Measurements from ENCODE around the gene AFF3.
"Not testable (repeated sequence)": the region's sequence is repeated elsewhere in the genome, so short reads cannot be mapped to it uniquely, and the experiment has no call there.

Gene AFF3

DNA sequence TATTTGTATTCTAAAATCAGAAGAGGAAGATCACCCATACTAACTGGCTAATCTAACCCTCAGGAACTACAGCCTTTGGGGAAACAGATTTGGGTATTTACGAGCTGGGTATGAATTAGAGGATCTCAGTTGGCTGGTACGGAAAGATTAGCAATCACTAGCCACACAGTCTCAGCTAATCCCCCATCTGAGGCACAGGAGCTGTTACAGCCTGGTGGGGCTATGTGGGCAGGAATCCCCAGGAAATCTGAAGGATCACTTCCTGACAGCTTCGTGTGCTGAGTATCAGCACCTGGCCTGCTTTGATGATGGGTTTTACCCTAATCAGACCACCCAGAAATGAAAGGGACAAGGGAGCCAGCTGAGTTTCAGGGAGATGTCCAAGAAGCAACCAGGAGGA is 206.3 kb downstream of the AFF3 start:
- in situ Hi-C loops (cut with HindIII; ENCODE audit: low sequenced_read_pairs), result no loop called here

DNA sequence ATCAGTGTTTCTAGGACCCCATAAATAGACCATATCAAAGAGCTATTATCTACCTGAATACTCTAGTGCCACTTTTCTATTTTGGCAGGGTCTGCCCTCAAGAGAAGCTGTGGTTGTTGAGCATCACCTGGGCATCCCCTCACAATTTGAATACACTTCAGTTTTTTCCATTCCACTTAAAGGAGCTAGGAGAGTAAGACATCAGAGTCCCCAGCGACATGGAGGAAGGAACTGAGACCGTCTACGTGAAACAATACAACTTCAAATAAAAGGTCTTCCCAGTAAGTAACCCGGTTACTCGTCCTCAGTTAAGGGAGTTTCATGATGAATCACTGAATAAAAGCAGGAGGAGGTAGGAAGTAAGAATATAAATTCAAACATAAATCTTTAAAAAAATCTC is 206.7 kb downstream of the AFF3 start:
- in situ Hi-C loops (cut with HindIII; ENCODE audit: low sequenced_read_pairs), result no loop called here

DNA sequence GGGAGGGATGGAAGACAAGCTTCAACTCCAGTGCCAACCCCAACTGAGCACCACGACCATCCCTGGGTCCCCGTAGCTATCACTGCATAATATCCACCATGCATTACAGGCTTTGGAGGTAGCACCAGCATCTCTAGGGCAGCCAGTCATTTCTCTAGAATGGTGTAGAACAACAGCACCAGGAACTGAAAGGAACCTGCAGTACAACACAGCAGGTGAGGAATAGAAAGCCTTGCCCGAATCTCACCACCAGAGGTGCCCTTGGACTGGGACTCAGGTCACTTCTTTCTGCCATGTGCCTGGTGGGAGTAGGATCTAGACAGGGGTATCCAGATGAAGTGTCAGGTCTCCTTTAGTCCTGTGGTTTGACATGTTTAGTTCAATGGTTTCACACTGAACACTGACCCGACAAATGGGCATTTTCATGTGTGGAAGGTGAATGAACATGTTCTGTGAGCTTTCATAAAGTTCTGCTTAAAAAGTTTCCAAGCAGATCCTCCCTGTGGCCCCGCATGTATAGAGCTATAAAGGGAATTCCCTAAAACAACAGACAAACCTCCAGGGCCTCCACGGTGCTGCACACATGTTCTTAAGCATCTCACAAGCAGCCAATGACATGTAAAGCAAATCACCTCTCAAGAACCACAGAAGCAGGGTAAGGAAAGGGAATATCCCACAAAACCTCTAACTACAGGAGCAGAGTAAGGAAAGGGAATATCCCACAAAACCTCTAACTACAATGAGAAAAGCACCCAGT is 208.3 kb downstream of the AFF3 start:
- in situ Hi-C loops (cut with HindIII; ENCODE audit: low sequenced_read_pairs), result no loop called here

DNA sequence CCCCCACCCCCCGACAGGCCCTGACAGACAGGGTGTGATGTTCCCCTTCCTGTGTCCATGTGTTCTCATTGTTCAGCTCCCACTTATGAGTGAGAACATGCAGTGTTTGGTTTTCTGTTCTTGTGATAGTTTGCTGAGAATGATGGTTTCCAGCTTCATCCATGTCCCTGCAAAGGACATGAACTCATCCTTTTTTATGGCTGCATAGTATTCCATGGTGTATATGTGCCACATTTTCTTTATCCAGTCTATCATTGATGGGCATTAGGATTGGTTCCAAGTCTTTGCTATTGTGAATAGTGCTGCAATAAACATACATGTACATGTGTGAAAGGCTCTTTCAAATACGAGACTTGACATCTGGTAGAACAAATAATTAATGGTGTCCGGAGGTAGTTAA is 208.9 kb downstream of the AFF3 start:
- in situ Hi-C loops (cut with HindIII; ENCODE audit: low sequenced_read_pairs), result not testable (repeated sequence)

DNA sequence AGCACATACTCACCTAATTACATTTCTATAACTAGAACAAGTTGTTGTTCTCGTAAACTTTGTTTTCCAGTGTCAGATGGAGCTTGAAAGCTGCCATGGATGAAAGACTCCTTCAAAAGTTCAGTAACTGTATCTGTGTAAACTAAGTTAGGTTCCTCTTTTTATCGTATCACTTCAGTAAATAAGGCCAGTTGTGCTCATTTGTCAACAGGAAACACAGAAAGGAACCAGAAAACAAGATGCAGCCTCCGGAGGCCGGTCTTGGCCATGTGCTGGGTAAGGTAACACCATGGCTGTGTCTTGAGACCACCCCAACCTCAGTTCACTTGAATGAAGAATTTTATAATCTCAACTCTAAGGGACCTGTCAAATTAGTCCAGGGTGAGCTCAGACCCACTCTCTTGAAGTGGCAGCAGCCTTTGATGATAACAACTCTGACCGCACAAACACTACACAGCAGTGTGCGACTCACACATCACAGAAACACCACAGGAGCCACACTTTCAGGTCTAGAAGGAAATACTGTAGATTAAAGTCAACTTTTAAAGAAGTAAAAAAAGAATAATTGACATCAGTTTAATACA is 213.8 kb downstream of the AFF3 start:
- in situ Hi-C loops (cut with HindIII; ENCODE audit: low sequenced_read_pairs), result no loop called here

DNA sequence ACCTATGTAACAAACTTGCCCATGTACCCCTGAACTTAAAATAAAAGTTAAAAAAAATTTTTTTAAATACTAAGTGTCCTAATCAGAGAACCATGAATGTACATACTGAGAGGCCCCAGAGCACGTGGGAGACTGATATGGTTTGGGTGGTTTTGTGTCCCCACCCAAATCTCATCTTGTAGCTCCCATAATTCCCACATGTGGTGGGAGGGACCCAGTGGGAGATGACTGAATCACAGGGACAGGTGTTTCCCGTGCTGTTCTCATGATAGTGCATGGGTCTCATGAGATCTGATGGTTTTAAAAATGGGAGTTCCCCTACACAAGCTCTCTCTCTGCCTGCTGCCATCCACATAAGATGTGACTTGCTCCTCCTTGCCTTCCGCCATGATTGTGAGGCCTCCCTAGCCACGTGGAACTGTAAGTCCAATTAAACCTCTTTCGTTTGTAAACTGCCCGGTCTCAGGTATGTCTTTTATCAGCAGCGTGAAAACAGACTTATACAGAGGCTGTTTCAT is 214.6 kb downstream of the AFF3 start:
- in situ Hi-C loops (cut with HindIII; ENCODE audit: low sequenced_read_pairs), result not testable (repeated sequence)

DNA sequence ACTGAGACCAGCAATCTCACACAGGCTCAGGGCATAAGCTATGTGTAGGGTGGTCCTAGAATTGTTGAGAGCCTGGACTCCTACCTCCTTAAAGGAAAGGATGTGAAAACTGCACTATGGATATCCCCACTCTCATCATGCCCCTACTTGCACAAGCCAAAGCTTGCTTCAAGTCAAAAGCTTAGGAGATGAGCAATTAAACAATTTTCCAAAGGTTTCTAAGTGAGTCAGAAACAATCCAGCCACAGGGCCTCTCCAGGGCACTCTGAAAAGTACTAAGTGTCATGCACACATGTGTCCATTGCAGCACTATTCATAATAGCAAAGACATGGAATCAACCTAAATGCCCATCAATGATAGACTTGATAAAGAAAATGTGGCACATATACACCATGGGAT is 215.4 kb downstream of the AFF3 start:
- in situ Hi-C loops (cut with HindIII; ENCODE audit: low sequenced_read_pairs), result no loop called here

DNA sequence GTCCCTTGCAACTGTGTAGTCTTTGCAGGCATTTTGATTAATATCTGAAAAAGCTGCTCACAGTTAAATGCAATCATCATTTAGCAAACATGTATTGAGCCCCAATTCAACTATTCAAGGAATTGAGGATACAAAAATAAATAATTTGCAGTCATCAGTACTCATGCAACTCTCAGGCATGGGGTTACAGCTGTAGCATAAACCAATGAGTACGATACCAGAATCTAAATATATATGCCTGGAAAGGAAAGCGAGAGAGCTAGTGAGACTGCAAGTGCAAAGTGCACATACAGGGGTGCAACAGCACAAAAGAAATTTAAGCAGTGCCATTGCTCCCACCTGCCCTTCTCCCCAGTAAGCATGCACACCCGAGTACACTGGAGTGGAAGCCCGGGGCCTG is 216.4 kb downstream of the AFF3 start:
- in situ Hi-C loops (cut with HindIII; ENCODE audit: low sequenced_read_pairs), result no loop called here

DNA sequence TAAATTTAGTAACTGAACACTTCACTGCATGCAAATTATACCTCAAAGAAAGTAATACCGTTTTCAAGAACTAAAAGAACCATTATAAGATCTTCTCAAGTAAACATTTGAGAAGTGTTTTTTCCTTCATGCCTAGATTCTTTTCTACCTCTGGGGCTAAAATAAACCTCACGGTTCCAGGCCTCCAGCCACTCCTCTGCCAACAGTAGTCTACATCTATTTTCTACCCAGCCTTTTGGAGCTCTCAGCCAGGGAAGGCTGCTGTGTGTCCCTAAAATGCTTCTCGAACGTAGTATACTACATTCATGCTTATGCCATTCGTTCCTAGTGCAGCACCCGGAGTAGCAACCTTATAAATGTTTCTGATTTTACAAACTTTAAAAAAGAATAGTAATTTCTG is 219.7 kb downstream of the AFF3 start:
- in situ Hi-C loops (cut with HindIII; ENCODE audit: low sequenced_read_pairs), result no loop called here

DNA sequence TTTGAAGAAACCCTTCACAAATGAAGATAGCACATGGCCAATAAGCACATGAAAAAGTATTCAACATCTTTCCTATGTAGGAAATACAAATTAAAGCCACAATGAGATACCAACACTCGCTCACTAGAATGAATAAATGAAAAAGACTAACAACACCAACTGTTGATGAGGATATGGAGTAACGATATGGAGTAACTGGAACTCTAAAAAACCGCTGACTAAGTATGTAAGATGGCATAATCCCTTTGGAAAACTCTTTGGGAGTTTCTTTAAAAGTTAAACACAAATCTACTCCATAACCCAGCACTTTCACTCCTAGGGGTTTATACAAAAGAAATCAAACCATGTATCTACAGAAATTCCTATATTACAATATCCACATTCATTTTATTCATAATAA is 220.5 kb downstream of the AFF3 start:
- in situ Hi-C loops (cut with HindIII; ENCODE audit: low sequenced_read_pairs), result no loop called here

DNA sequence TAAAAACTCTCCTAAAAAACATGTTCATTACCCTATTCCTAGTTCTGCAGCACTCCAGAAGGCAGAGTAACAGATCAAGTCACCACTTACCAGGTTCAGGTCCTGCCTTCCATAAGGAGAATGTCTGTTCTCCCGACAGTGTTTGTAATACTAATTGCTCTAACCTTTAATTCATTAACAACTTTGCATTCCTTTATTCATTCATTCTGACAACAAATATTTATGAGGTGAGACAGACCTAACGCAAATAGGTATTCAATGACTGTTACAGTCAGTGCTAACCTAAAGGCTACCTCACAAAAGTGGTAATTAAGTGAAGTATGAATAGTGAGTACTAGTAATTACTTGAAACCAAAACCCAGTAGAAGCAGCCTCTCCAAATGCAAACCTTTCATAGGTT is 224.0 kb downstream of the AFF3 start:
- in situ Hi-C loops (cut with HindIII; ENCODE audit: low sequenced_read_pairs), result no loop called here

DNA sequence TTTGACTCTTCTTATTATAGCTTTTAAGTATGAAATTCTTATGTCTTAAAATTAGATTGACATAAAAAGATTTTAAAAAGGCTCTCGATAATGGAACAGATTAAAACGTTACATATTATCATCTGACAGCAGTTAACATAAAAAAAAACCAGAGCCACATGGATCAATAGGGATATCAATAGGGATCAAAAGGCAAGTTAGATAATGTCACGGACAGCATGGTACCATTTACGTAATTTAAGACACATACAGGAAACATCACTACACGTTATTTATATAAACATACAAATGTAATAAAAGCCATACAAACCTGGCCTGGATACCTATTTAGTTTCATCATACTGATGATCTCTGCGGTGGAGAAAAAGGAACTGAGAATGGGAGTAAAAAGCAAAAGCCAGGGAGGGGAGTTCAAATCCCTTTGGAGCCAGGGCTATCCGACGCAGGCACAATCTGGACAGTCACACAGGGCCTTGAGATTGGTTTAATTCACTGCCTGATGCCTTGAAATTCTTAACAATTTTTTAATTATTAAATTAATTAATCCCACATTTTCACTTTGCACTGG is 227.2 kb downstream of the AFF3 start:
- in situ Hi-C loops (cut with HindIII; ENCODE audit: low sequenced_read_pairs), result no loop called here

DNA sequence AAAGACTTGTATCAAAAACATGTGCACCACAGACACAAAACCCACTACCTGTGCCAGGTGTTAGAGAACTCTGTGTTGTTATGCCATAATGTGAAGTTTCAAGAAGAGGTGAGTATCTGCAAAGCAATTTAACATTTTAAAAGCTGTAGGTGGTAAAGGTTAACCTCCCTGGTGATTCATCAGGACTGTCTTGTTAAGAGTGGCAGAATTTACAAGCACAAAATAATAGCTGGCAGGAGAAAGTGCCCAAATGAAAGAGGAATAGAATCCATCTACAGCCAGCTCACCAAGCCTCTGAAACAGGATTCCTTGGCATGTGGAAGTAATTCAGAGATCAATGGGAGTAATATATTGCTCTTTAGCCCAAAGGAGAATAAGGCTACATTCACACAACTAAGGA is 230.7 kb downstream of the AFF3 start:
- in situ Hi-C loops (cut with HindIII; ENCODE audit: low sequenced_read_pairs), result no loop called here

DNA sequence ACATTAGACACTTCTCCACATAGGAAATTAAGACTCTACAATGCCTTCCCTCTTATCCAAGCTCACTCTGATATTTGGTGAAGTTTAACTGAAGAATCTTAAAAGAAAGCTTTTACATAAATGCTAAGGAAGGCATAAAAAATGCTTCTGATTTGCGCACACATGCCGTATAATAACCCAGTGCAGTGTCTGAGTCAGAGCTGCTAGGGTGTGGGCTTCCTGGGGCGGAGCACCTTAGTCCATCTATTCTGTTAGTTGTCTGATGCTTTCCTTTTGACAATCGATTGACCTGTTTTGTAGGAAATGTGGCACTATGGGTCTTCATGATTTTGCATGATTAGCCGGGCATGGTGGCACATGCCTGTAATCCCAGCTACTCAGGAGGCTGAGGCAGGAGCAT is 231.5 kb downstream of the AFF3 start:
- in situ Hi-C loops (cut with HindIII; ENCODE audit: low sequenced_read_pairs), result no loop called here

DNA sequence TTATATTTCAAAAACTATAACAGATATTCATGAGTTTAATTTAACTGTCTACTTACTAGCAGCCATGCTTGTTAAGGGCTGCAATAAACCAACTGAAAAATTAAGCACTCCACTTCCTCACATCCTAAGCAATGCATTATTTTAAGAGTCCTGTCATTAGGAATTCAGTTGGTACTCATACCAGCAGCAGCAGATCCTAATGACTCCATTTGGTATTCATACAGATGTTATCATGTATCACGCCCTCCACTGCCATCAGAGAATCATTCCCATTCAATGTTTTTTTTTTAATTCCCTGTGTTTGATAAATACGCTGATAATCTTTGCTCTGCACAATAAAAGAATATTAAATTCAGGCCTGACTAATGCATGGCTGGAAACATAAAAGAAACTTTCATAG is 236.8 kb downstream of the AFF3 start:
- in situ Hi-C loops (cut with HindIII; ENCODE audit: low sequenced_read_pairs), result no loop called here

DNA sequence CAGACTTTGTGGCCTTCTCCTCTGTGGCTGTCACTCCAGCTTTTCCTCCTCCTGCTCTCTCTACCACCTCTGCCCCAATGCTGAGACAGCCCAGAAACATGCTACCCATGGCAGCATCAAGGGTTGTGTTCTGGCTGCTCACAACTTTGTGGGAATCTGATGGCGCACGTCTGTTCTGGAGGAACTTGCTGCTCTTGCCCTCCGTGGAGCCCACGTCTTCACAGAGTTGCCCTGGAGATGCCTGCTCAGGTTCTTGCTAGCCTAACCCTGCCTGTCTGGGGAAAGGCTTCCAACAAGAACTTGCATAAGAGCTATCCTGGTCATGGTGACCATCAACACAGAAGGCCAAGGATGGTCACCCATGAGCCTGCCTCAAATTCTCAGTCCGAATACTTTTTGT is 237.4 kb downstream of the AFF3 start:
- in situ Hi-C loops (cut with HindIII; ENCODE audit: low sequenced_read_pairs), result no loop called here

DNA sequence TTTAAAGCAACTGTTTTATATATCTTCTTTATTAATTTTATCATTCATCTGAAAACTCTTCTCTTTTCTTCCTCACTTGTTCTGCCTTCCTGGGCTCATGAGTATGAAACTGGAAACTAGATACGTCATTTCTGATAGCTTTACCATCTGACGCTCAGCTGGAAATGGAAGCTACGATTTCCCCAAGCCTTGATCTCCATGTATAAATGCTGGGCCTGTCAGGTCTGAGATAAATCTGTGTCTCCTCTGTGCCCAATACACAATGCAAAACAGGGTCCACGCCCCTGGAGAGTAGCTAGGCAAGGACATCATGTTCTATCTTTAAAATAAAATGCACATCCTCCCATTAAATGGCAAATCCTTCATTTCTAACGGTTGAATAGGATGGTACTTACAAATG is 238.4 kb downstream of the AFF3 start:
- in situ Hi-C loops (cut with HindIII; ENCODE audit: low sequenced_read_pairs), result no loop called here

DNA sequence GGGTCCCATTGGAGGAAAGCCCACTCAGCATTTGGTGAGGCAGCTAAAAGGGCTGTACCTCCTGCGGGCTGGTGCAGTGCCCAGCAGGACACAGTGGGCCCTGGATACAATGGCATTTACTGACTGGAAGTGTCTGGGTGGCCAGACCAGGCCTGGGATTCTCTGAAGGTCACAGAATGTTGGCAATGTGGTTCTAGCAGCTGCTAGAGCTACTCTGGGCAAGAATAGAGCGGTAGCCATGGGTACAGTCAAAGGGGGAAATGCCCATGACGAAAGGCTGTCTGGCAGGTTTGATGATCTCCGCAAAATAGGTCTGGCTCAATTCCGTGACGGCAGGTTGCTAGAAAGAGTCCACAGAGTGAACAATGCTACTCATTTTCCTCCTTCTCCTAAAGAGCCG is 241.8 kb downstream of the AFF3 start:
- in situ Hi-C loops (cut with HindIII; ENCODE audit: low sequenced_read_pairs), result no loop called here

DNA sequence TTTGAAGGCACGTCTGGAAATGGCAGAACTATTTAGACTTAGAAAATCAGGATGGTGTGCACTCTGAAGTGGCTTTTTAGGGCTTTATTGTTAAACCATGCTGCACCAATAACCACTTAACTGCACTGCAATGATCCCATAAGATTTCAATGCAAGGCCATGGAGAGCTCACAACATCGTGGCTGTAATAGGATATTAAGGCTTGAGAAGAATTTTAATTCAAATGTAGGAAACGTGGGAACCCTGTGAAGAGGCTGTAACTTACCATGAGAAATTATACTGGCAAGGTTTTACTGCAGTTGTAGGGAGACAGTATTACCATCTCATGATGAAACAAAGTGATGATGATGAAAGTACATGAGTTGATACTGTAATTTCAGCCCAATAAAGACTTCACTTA is 242.5 kb downstream of the AFF3 start:
- in situ Hi-C loops (cut with HindIII; ENCODE audit: low sequenced_read_pairs), result no loop called here

DNA sequence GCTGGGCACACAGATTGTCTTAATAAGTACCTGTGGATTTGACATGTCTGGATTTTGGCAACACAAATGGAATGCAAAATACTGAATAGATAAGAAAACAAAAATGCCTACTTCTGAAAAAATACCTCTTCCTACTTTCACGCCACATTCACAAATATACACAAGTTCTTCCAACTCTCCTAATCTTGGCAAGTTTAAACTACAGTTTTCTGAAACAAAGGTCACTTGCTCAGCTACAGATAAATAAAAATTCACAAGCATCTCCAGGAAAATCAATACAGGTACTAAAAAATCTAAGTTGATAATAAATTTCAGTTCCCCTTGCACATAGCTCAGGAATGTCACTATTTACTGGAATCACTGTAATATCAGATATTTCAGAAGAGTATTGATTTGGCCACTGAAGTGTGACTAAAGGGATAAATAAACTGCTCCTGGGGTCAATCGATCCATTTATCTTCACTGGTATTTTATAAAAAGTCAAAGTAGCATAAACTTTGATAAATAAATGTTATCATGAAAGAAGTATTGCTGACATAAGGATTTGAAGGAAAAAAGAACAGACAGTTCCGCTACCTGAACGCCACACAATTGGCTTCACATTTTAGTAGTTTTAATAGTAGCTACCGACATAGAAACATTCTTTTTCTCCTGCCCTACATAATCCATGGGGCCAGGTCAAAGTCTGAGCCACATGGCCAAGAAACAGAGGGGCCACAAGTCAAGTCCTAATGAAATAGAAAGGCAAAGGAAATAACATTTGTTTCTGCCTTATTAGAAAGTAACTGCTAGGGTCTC is 243.1 kb downstream of the AFF3 start:
- in situ Hi-C loops (cut with HindIII; ENCODE audit: low sequenced_read_pairs), result no loop called here

DNA sequence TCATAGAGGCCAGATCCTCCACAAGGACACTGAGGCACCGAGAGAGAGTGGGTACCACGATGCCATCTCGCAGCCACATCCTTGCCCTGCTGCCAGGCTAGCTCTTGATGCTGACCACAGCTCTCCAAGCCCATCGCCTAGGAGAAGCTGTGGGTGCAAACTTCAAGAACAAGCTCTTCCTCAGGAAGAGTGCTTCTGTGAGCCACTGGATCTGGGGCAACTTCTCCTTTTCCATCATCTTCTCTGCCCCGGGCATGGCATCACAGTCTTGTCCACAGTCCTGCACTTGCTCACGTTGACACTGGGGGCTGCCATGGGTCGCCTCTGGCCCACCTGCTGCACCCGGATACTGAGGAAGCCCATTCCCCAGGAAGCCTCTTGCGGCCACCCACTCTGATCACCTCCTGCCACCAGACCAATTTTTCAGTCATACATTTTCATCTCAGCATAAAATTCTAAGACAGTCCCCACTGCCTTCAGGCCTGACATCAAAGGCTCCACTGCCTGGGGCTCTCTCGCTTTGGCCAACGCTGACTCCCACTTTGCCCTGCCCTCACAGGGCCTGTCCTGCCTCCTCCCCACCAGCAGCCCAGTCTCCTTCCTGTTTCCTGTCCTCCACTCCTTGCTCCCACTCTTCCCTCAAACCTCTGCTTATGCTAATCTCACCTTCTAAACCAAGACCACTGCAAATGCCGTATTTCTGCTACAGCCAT is 243.9 kb downstream of the AFF3 start:
- in situ Hi-C loops (cut with HindIII; ENCODE audit: low sequenced_read_pairs), result no loop called here
